Renal cortex interstitium (tissue), 11 donors: ENCODE measurements around the gene LSM14A. TPM values are rescaled to one million over a fixed set of nuclear protein-coding genes. Genes with fewer than 3 reads are reported as not detected.

Experiments used
- DNase-seq, 11 donors: peaks; one replicate each; pipeline ENCODE4 v3.0.0-alpha.2; 2013; ENCODE audit warnings: low read depth in 9 of 11, low spot score in 4 of 11; ENCODE audit errors: extremely low read depth in 1 of 11
- polyA plus RNA-seq, 3 donors: library from polyadenylated mRNA; unstranded; fragments of 120-200 nt; gene quantifications; one replicate each; pipeline ENCODE4 v1.2.1, GENCODE V29; 2013; ENCODE audit not compliant: insufficient read length in 3 of 3

LSM14A gene
- polyA plus RNA-seq, 3 donors = 174 to 200 (median 189) TPM

- DNase-seq = no peak
Measured at GRCh38 chr19:34259367-34260095, 87.2 kb downstream of the LSM14A start.

- DNase-seq = peak in 4 of 11 donors; percentile 34 to 64 (median 48)
Measured at GRCh38 chr19:34260771-34261173, 88.5 kb downstream of the LSM14A start.

- DNase-seq = no peak
Measured at GRCh38 chr19:34261334-34262109, 89.2 kb downstream of the LSM14A start.

GRCh38 chr19:34263745-34264237 lies 91.5 kb downstream of the LSM14A start:
- DNase-seq = no peak

GRCh38 chr19:34265221-34265650 lies 92.9 kb downstream of the LSM14A start:
- no peak for DNase-seq

GRCh38 chr19:34269081-34269480 lies 96.8 kb downstream of the LSM14A start:
- DNase-seq = no peak

GRCh38 chr19:34269489-34269888 lies 97.2 kb downstream of the LSM14A start:
- no peak for DNase-seq

GRCh38 chr19:34269968-34270621 lies 97.8 kb downstream of the LSM14A start:
- peak in 6 of 11 donors; percentile 50 to 79 (median 76) for DNase-seq

GRCh38 chr19:34273121-34273520 lies 100.8 kb downstream of the LSM14A start:
- DNase-seq = no peak

GRCh38 chr19:34274284-34274826 lies 102.1 kb downstream of the LSM14A start:
- DNase-seq = no peak

- peak in 2 of 11 donors; percentile 39 to 44 for DNase-seq
Measured at GRCh38 chr19:34274827-34275625, 102.7 kb downstream of the LSM14A start.

- DNase-seq = no peak
Measured at GRCh38 chr19:34275705-34276104, 103.4 kb downstream of the LSM14A start.

- no peak for DNase-seq
Measured at GRCh38 chr19:34276614-34277013, 104.3 kb downstream of the LSM14A start.

GRCh38 chr19:34277244-34277643 lies 104.9 kb downstream of the LSM14A start:
- DNase-seq = no peak

GRCh38 chr19:34278783-34279182 lies 106.5 kb downstream of the LSM14A start:
- DNase-seq = no peak
